Spinal cord (tissue), 10 donors: ENCODE results near the gene PCGF3. TPM values are rescaled to one million over a fixed set of nuclear protein-coding genes. Genes with fewer than 3 reads are reported as not detected.
"Not testable (repeated sequence)": the region's sequence is repeated elsewhere in the genome, so short reads cannot be mapped to it uniquely, and the experiment has no call there.

Experiments used
- DNase-seq, 6 donors: peaks; one replicate each; pipeline versions ENCODE4 v3.0.0 to v3.0.0-alpha.2; 2013 to 2015; ENCODE audit warnings: low spot score in 6 of 6, low read depth in 4 of 6
- H3K27ac ChIP-seq: one replicate; pipeline ENCODE4 v1.5.1; 2013; ENCODE audit warnings: low read depth, low read length, control low read depth
- H3K27me3 ChIP-seq: one replicate; pipeline ENCODE4 v1.6.1; 2013; ENCODE audit warnings: low read length; ENCODE audit not compliant: control insufficient read depth, insufficient read depth
- H3K36me3 ChIP-seq: one replicate; pipeline ENCODE4 v1.6.1; 2013; ENCODE audit warnings: low read length; ENCODE audit not compliant: control insufficient read depth, insufficient read depth
- H3K4me1 ChIP-seq: one replicate; pipeline ENCODE4 v1.6.1; 2013; ENCODE audit warnings: low read length; ENCODE audit not compliant: control insufficient read depth, insufficient read depth
- H3K4me3 ChIP-seq: one replicate; pipeline ENCODE4 v1.5.1; 2013; ENCODE audit warnings: low read depth, low read length, control low read depth
- H3K9me3 ChIP-seq: one replicate; pipeline ENCODE4 v1.6.1; 2013; ENCODE audit warnings: low read length; ENCODE audit not compliant: control insufficient read depth, insufficient read depth
- WGBS: methylation state at CpG from one replicate; pipeline ENCODE4 v1.1.5; 2013; ENCODE audit warnings: missing lambda C conversion rate; ENCODE audit not compliant: insufficient coverage; 5-methylcytosine and 5-hydroxymethylcytosine counted together
- polyA plus RNA-seq, 2 donors: library from polyadenylated mRNA; unstranded; fragments of 120-200 nt; gene quantifications; one replicate each; pipeline ENCODE4 v1.2.1, GENCODE V29; 2013; ENCODE audit not compliant: insufficient read length in 2 of 2
- total RNA-seq, 2 donors: library from RNA; depleted of rRNA in 1 of 2; stranded (reverse); fragments of 120-200 nt in 1 of 2; fragments of >200 nt in 1 of 2; gene quantifications; one replicate each; pipeline versions ENCODE4 v1.2.3 to v1.2.4, GENCODE V29; 2013 to 2014
- donor health status: healthy.

PCGF3 gene
- total and polyA plus RNA-seq, 4 donors = 40.4 to 80.2 (median 61.8) TPM

GRCh38 chr4:703336-704197 lies 2.1 kb upstream of the PCGF3 start:
- H3K27me3 ChIP-seq = no peaks in the 10 kb centered on the region
- no peaks in the 10 kb centered on the region for H3K9me3 ChIP-seq
- H3K4me1 ChIP-seq = peaks cover 28% of the 10 kb centered on the region
- no peak overlapping the region for H3K4me3 ChIP-seq
- WGBS = 85% methylated on average over 8 of the region's 10 CpGs
- H3K27ac ChIP-seq = no peak overlapping the region
- H3K36me3 ChIP-seq = peaks cover 12% of the 10 kb centered on the region
- no peak for DNase-seq

GRCh38 chr4:704198-704891 lies 1.3 kb upstream of the PCGF3 start:
- Histone ChIP-seq H3K4me1 (peaks cover 33% of the 10 kb centered on the region), H3K4me3 (no peak overlapping the region), H3K27ac (no peak overlapping the region), H3K36me3 (peaks cover 12% of the 10 kb centered on the region), H3K27me3 (no peaks in the 10 kb centered on the region), H3K9me3 (no peaks in the 10 kb centered on the region)
- no peak for DNase-seq
- 89% methylated on average over 46 of the region's 46 CpGs for WGBS

- H3K4me3 ChIP-seq = peak overlapping the region; percentile 60
- H3K4me1 ChIP-seq = peaks cover 34% of the 10 kb centered on the region
- no peaks in the 10 kb centered on the region for H3K27me3 ChIP-seq
- no peaks in the 10 kb centered on the region for H3K9me3 ChIP-seq
- H3K36me3 ChIP-seq = peaks cover 12% of the 10 kb centered on the region
- WGBS = 94% methylated on average over 1 of the region's 1 CpG
- H3K27ac ChIP-seq = no peak overlapping the region
- no peak for DNase-seq
Measured at GRCh38 chr4:704971-705277, 708 bp upstream of the PCGF3 start.

- WGBS = 3% methylated on average over 21 of the region's 21 CpGs
- H3K9me3 ChIP-seq, DNase-seq: not testable (repeated sequence)
Measured at GRCh38 chr4:706083-706633, 526 bp downstream of the PCGF3 start.

DNA sequence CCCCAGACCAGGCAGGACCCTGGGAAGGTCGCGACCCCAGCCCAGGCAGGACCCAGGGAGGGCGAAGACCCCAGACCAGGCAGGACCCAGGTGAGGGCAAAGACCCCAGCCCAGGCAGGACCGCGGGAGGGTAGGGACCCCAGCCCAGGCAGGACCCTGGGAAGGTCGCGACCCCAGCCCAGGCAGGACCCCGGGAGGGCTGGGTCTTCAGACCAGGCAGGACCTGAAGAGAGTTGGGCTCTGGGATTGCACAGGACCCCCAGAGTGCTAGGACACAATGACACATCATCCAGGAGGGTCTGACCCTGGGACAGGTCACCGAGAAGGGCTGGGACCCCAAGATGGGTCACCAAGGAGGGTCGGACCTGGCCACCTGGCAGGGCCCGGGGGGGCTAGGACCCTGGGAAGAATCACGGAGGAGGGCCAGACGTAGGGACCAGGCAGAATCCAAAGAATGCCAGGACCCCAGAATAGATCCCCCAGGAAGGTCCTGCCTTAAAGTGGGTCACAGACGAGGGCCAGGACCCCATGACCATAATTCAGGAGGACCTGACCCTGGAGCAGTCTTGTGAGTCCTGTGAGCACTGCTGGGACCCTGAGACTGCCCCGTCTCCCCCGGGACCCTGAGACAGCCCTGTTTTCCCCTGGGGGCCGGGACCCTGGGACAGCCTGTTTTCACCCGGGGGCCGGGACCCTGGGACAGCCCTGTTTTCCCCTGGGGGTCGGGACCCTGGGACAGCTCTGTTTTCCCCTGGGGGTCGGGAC lies 1.4 kb downstream of the PCGF3 start:
- H3K9me3 ChIP-seq = no peaks in the 10 kb centered on the region
- H3K36me3 ChIP-seq = peaks cover 16% of the 10 kb centered on the region
- no peaks in the 10 kb centered on the region for H3K27me3 ChIP-seq
- peaks cover 41% of the 10 kb centered on the region for H3K4me1 ChIP-seq
- H3K4me3 ChIP-seq = peak overlapping the region; percentile 78
- WGBS = 76% methylated on average over 20 of the region's 21 CpGs
- H3K27ac ChIP-seq = no peak overlapping the region
- DNase-seq = no peak

More at GRCh38 chr4:706083-706633, 526 bp downstream of the PCGF3 start:
- Histone ChIP-seq H3K4me1 (peaks cover 41% of the 10 kb centered on the region), H3K4me3 (peak overlapping the region; percentile 78), H3K36me3 (peaks cover 16% of the 10 kb centered on the region)
- H3K27ac ChIP-seq, H3K27me3 ChIP-seq: not testable (repeated sequence)

DNA sequence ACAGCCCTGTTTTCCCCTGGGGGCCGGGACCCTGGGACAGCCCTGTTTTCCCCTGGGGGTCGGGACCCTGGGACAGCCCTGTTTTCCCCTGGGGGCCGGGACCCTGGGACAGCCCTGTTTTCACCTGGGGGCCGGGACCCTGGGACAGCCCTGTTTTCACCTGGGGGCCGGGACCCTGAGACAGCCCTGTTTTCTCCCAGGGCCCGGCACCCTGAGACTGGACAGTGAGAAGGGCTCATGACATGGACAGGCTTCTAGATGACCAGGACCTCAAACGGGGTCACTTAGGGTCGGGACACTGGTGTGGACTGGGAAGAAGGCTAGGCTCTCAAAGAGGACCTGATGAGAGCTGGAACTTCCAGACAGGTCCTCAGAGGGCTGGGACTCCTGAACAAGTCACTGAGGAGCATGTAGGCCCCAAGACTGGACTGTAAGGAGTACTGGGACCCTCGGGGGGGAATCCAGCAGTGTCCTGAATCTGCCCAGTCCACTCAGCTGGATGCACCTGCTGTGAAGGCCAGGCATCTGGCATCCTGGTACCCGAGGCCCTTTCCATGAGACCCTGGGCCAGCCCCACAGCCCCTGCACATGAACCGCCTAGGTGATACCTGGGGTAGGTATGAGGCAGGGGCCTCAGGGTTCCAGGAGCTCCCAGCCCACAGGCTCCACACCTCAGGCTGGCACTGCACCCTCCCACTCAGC lies 2.4 kb downstream of the PCGF3 start:
- Histone ChIP-seq H3K36me3 (peaks cover 23% of the 10 kb centered on the region), H3K4me3 (no peak overlapping the region), H3K27me3 (no peaks in the 10 kb centered on the region), H3K9me3 (no peaks in the 10 kb centered on the region), H3K27ac (no peak overlapping the region), H3K4me1 (peaks cover 44% of the 10 kb centered on the region)
- 94% methylated on average over 9 of the region's 11 CpGs for WGBS
- DNase-seq = no peak

DNA sequence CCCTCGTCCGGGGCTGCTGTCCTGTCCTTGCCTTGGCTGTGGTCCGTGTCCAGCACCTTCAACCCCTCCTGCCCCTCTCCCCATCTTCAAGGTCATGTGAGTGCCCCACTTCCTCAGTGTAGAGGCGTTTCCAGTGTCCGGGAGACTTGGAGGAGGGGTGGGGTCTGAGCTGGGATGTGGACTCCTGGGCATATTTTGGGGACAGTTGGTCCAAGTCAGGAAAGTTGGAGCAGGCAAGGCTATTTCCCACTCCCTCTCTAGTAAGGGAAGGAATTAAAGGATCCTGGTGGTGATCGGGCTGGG lies 3.0 kb downstream of the PCGF3 start:
- Histone ChIP-seq H3K36me3 (peaks cover 27% of the 10 kb centered on the region), H3K27ac (no peak overlapping the region), H3K4me1 (peaks cover 45% of the 10 kb centered on the region), H3K27me3 (no peaks in the 10 kb centered on the region), H3K9me3 (no peaks in the 10 kb centered on the region), H3K4me3 (no peak overlapping the region)
- WGBS = no CpG with 5 or more reads among the region's 6 CpGs
- DNase-seq = no peak

DNA sequence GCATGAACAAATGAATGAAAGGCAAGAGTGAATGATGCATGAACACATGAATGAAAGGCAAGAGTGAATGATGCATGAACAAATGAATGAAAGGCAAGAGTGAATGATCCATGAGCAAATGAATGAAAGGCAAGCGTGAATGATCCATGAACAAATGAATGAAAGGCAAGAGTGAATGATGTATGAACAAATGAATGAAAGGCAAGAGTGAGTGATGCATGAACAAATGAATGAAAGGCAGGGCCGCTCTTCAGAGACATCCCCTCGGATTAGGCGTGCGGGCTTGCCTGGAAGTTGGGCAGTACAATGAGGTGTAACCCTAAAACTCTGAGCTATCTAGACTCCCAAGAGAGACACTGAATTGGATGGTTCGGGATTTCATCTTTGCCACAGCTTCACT lies 3.7 kb downstream of the PCGF3 start:
- Histone ChIP-seq H3K4me1 (peaks cover 45% of the 10 kb centered on the region), H3K4me3 (no peak overlapping the region), H3K36me3 (peaks cover 33% of the 10 kb centered on the region), H3K9me3 (no peaks in the 10 kb centered on the region), H3K27ac (no peak overlapping the region), H3K27me3 (no peaks in the 10 kb centered on the region)
- WGBS = 77% methylated on average over 3 of the region's 6 CpGs
- DNase-seq = no peak

- no peak for DNase-seq
- WGBS = 94% methylated on average over 5 of the region's 9 CpGs
- peaks cover 45% of the 10 kb centered on the region for H3K4me1 ChIP-seq
- H3K27me3 ChIP-seq = no peaks in the 10 kb centered on the region
- H3K9me3 ChIP-seq = no peaks in the 10 kb centered on the region
- H3K36me3 ChIP-seq = peaks cover 37% of the 10 kb centered on the region
- H3K27ac ChIP-seq = no peak overlapping the region
- no peak overlapping the region for H3K4me3 ChIP-seq
Measured at GRCh38 chr4:710116-710515, 4.5 kb downstream of the PCGF3 start.
